HG03045 (cell line): ENCODE measurements around the gene ATAD3A.
"Not testable (repeated sequence)": the region's sequence is repeated elsewhere in the genome, so short reads cannot be mapped to it uniquely, and the experiment has no call there.

Experiments used
- ATAC-seq: cut with Tn5 transposase; IDR thresholded peaks from one replicate; pipeline ENCODE4 v1.9.1; 2021; ENCODE audit warnings: mild to moderate bottlenecking, moderate library complexity; ENCODE audit not compliant: unreplicated experiment

The ATAD3A gene

GRCh38 chr1:1521331-1521730, 9.4 kb downstream of the ATAD3A start:
- ATAC-seq, result no peak

GRCh38 chr1:1522536-1522935, 10.6 kb downstream of the ATAD3A start:
- not testable (repeated sequence) for ATAC-seq

DNA sequence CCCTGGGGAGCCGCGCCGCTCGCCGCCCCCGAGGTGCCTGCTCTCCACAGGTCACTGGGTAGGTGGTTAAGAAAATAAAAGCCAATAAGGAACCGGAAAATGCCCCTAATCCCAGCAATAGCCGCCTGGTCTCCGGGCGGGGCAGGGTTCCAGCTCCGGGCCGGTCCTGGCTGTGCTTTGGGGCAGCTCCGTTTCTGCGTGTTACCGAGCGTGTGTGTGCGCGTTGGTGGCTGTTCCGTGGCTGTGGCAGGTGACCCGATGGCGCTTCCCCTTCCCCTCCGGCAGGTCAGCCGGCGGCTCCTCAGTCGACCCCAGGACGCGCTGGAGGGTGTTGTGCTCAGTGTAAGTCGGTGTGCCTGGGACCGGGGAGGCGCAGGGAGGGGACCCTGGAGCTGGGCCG, 11.3 kb downstream of the ATAD3A start:
- not testable (repeated sequence) for ATAC-seq

GRCh38 chr1:1523651-1524050, 11.7 kb downstream of the ATAD3A start:
- not testable (repeated sequence) for ATAC-seq

GRCh38 chr1:1524750-1525383, 12.9 kb downstream of the ATAD3A start:
- not testable (repeated sequence) for ATAC-seq

DNA sequence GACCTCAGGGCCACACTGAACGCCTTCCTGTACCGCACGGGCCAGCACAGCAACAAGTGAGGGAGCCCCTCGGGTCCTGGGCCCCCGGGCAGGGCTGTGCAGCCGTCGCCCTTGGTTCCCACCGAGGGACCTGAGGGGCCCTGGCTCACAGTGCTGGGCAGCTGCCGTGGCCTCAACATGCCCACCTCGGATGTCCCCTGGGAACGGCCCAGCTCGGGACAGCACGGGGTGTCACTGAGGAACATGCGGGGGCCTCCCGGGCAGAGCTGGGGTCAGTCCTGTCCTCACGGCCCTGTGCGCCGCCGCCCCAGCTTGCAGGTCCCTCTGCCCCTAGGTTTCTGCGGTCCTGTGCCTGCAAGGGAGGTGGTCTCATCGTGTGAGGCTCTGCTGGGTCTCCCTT, 14.5 kb downstream of the ATAD3A start:
- ATAC-seq, result not testable (repeated sequence)

DNA sequence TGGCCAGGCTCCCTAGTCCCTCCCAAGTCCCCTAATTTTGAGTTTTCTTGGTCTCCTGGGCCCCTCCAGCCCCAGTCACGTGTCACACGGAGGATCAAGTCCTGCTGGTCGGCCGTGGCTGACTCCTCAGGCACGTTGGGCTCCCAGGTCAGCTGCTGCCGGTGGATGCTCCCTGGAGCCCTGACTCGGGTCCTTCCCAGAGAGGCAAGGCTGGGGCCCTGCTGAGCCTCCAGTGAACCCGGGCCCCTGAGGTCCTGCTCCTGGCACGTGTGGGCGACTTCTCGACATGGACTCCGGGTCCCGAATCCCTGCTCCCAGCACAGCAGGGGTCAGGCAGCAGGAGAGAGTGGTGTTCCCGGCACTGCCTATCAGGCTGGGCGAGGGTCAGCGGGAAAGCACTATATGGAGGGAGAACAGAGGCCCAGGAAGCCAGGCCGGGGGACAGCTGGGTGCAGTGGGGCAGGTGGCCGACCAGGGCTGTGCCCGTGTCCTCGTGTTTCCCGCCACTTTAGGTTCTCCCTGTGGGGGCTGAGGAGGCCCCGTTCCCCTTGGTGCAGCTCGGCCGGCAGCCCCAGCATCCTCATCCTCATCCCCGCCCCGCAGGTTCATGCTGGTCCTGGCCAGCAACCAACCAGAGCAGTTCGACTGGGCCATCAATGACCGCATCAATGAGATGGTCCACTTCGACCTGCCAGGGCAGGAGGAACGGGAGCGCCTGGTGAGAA, 15.3 kb downstream of the ATAD3A start:
- no peak for ATAC-seq

DNA sequence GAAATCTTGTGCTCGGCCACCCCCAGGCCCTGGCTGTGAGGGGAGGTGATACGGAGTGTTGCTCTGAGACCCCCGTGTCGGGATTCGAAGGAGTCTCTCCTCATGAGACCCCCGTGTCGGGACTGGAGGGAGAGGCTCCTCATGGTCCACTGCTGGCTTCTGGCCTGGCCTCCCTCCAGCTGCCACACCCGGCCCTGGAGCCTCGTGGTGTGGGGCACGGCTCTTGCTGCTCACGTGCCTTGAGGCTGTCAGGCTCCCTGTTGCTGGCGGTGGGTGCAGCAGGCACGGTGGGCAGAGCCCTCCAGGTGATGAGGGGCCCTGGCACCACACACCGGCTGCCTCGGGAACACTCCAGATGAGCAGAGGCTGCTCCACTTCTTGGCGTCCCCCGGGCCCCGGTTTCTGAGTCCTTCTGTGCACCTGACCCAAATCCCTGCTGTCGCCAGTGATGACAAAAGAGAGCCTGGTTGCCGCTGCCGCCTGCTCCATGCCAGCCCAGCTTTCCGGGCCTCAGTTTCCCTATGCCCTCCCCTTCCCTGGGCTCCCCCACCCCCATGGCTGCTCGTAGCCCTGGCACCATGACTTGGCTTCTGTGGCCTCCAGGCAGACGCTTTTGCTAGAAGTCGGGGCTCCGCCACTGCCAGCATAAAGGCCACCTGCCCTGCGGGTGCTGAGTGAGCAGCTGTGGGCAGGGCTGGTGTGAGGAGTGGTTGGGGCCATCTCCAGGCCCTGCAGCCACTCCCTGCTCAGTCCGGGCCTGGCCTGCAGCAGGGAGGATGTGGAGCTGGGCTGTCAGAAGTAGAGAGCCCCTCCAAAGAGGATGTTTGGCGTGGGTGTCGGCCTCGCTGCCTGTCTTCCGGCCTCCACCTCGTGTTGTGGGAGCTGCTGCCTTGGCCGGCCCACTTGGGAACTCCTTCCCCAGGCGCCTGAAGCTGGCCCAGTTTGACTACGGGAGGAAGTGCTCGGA, 16.6 kb downstream of the ATAD3A start:
- ATAC-seq, result no peak

- ATAC-seq, result no peak
These were observed 17.4 kb downstream of the ATAD3A start for GRCh38 chr1:1529321-1529720.

DNA sequence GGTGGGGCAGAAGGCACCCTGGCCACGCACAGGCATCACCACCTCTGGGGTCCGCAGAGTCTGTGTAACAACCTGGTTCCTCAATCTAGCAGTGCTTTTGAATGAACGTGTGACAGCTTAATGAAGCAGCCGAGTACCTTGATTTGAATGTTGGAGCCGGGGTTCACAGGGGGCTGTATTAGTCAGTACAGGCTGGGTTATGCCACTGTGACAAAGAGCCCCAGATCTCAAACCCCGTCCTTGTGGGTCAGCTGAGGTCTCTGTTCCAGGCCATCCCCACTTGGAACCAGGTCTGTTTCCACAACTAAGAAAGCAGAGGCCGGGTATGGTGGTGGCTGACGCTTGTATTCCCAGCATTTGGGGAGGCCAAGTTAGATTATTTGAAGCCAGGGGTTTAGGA, 18.0 kb downstream of the ATAD3A start:
- no peak for ATAC-seq

GRCh38 chr1:1531947-1532346, 20.0 kb downstream of the ATAD3A start:
- ATAC-seq, result no peak

DNA sequence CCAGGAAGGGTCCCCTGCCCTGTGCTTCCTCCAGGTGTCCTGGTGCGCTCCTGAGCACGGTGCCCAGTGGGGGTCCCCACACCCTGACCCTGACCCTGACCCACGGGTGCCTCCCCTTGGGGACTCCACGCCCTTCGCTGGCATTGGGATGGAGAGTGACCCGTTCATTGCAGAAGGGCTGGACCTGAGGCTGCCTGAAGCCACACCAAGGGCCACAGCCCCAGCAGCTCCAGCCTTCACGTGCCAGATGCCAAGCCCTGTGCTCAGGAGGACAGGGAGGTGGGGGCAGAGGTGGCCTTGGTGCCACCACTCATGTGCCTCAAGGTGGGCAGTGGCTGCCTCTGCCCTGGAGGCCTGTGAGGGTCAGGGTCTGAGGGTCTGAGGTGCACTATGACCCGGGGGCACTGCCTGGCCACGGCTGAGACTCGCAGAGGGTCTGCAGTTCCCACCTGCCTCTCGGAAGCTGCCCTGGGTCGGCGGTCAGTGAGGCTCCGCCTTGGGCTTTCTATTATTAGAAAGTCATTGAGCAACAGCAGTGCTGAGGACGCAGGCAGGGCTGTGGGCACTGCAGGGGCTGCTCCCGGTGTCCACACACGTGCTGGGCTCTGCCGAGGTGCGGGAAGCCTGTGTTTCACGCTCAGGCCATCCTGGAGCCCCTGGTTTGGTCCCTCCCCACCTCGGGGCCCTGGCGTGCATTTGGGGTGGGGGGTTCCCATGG, 21.4 kb downstream of the ATAD3A start:
- not testable (repeated sequence) for ATAC-seq

DNA sequence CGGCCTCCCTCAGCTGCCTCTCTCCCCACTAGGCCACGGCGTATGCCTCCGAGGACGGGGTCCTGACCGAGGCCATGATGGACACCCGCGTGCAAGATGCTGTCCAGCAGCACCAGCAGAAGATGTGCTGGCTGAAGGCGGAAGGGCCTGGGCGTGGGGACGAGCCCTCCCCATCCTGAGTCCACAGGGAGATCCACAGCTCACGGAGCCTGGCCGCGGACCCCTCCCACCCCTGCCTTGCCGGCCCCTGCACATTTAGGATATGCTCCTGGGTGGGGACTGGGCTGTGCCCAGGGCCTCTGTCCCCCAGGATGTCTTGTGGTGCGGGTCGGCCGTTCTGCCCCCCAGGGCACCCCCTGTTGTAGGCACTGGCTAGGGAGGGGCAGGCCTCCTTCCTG, 21.9 kb downstream of the ATAD3A start:
- not testable (repeated sequence) for ATAC-seq

DNA sequence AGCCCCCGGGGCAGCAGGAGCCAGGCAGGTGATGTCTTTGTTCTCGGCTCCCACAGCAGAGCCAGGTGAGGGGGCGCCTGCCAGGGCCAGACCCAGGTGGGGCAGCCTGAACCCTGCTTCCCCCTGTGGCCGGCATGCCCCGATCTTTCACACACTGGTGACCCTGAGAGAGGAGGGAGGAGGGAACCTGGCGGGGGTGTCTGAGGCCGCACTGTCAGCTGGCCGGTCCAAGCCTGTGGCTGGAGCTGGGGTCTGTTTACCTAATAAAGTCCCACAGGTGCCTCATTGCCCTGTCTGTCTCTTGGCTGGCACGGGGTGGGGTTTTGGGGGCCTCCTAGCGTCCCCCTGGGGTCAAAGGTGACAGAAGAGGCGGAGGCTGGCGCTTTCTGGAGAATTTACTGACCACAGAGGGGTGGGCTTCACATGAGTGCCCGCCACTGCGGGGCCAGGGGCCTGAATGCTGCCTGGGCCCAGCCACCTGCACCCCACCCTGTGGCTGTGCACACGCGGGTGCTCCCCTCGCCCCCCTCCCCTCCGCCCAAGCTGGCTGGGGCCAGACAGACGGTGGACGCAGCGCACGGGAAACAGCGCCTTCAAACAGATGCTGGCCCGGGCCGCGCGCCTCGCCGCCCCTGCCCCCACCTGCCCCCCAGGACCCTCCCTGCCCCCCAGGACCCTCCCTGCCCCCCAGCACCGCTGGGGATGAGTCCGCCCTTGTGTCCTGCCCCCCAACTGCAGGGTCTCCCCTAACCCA, 22.6 kb downstream of the ATAD3A start:
- ATAC-seq, result no peak

DNA sequence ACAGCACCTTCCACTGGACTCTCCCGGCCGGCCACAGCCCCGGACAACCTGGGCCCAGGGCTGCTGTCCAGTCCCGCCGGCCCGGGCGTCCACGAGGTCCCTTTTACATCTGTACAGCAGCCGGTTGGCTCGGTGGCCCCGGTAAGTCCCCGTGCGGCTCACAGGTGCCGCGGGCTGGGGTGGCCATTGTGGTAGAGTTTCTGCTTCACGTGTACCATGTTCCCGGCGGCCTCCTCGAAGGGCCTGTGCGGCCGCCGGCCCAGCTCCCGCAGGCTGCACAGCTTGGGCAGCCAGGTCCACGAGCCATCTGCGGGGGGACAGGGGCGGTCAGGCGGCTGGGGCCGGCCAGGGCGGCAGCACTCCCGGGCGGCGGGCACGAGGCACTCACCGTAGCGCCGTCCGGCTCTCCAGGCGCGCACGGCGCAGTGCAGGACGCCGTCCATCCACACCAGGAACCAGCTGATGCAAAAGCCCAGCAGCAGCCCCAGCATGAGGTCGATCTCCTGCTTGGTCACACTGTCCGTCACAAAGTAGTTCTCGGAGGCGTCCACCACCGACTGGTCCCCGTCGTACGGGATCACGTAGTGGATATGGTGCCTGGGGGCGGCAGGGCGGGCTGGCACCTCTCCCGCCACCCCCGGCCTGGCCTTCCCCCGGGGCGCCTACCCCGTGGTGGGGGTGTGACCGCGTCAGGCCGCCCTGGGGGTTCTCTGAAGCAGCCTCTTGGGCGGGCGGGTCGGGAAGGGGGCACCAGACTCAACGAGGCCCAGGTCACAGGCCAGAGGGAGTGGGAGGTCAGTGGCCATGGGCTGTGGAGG, 23.4 kb downstream of the ATAD3A start:
- no peak for ATAC-seq

GRCh38 chr1:1536019-1536937, 24.3 kb downstream of the ATAD3A start:
- ATAC-seq, result no peak

DNA sequence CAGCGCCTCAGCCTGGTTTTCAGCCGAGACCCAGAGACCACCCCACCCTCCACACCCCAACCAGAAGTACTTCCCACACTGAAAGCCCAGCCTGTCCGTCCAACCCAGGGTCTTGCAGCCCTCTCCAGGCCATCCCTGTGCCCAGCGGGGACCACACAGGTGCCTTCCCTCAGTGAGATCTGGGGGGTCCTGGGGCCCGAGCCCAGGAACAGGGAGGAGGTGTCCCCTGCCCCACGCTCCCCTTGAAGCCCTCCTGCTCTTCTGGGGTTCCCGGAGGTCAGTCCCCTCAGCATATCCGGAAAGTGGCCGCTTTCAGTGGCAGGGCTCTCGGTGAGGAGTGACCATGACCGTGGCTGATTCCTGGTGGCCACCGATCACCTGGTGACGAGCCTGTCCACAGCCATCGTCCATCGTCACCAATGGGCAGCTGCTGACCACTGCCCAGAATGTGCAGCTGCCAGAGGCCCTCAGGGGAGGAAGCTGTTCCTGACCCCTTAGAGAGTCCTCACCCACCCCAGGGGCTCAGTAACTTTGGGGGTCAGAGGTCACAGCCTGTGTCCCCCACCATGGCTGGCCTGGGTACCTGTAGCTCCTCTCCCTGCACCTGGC, 25.1 kb downstream of the ATAD3A start:
- ATAC-seq, result no peak
